HG02678 (cell line): ENCODE results near the gene NKD1.

ENCODE experiments used
- ATAC-seq: cut with Tn5 transposase; IDR thresholded peaks from one replicate; pipeline ENCODE4 v1.9.1; 2021; ENCODE audit warnings: mild to moderate bottlenecking, moderate library complexity; ENCODE audit not compliant: unreplicated experiment

NKD1 gene

DNA sequence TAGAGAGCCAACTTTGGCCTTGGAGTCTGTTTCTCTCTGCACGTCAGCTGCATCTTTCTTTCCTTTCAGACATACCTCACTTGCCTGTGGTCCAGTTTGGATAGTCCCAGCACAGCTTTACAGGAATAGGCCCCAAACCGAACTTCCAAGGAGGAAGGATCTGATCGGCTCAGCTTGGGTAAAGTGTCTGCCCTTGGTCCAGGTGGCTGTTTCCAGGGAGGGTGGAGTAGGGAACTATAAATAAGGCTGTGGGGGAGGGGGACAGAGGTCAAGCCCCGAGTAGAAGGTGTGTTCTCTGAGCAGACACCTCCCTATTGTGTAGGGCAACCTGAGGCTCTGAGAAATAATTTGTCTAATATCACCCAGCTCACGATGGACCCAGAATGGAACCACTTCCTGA, 29.2 kb upstream of the NKD1 start:
- ATAC-seq, result no peak

DNA sequence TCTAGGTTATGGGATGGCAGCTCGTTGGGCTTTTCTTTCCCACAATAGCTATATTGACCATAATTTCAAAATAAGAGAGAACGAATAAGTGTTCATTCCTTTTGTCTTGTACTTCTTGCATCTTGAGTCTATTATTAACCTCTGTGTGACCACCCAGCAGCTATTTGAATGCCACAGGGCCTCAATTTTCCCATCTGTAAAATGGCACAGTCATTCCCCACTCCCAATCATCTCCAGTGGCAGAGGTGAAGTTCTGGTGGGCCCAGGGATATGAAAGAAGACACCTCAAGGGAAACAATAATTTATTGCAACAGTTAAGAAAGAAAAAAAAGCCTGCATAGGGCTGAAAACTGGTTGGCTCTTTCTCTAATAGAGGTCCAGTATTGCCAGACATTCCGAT, 28.6 kb upstream of the NKD1 start:
- no peak for ATAC-seq

DNA sequence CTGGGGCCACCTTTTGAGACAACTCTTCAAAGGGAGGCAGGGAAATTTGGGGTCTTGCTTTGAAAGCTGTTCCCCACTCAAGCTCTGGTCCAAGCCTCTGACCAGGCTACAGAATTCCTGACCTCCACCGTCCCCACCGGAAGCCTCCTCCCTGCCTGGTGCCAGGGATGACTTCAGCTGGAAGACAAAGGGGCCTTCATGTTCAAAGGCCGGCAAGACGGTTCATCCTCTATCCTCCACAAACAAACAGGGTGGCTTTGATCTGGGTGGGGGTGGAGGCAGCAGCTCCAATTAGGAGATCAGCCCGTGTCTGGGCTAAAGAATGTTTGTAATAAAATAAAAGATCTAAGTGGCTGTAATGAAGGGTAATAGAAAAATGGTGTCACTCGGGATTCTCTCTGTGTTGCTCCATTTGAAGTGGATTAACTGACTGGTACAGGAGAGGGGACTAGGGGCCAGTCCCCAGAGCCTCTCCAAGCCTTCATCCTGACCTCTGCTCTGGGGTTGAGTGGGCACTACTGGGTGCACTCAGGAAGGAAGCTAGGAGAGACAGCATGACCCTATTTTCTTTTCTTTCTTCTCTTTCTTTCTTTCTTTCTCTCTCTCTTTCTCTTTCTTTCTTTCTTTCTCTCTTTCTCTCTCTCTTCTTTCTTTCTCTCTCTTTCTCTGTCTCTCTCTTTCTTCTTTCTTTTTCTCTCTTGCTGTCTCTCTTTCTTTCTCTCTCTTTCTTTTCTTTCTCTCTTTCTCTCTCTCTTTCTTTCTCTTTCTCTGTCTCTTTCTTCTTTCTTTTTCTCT, 27.5 kb upstream of the NKD1 start:
- no peak for ATAC-seq

DNA sequence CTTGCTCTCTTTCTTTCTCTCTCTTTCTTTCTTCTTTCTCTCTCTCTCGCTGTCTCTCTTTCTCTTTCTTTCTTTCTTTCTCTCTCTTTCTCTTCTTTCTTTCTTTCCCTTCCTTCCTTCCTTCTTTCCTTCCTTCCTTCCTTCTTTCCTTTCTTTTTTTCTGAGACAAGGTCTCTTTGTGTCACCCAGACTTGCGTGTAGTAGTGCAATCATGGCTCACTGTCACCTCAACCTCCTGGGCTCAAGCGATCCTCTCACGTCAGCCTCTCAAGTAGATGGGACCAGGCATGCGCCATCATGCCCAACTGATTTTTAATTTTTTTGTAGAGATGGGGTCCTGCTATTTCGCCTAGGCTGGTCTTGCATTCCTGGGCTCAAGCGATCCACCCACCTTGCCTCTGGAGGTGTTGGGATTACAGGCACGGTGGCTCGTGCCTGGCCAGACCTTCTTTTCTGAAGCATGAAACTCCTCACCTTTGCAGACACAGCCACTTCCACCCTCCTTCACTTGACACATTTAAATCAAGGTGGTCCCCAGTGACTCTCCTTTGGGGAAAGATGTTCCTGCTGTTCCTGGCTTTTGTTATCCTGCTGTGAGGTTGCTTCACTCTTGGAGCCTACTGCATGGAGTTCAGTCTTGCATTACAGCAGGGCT, 26.8 kb upstream of the NKD1 start:
- ATAC-seq, result no peak

DNA sequence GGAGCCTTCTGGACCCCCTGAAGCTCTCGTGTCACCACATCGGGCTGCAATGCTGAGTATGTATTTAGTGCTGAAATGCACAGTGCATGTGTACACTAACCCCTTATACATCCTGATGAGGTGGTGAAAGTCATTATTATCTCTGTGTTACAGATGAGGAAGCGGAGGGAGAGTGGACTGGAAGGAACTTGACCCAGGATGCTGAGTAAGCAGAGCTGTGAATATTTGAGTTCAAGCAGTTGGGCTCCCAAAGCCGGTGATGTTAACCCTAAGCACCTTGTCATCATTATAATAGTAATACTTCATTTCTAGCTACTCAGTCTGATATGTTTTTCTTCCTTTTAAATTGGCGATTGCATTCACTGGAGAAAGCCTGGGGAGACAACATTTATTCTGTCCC, 25.9 kb upstream of the NKD1 start:
- no peak for ATAC-seq

DNA sequence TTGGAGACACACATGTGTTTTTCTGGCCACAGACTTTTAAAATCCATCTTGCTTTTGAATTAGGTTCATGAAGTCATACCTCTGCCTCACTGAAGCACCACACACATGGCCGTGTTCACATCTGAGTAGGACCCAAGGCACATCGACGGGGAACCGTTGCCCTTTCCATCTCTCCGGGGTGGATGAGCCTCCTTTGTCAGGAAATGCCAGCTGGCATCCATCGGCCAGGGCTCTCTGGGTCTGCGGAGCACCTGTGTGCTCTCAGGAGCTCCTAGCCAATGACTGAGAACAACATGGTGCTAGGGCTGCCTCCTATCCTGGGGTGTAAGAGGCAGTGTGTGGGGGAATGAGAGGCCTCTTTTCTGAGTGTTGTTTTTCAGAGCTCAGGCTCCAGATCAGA, 24.5 kb upstream of the NKD1 start:
- ATAC-seq, result no peak

DNA sequence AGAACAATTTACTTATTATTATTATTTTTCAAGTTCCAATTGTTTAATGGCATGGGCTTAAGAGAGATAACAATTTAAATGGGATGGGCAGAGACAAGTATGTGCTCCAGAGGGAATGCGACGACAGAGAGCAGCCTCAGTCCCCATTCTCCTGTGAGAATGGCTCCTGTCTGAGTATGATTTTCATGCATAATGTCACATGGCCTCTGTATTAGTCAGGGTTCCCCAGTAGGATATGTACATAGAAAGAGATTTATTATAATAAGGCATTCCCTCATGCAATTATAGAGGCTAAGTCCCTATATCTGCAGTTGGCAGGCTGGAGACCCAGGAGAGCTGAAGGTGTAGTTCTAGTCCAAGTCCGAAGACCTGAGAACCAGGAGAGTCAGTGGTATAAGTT, 22.9 kb upstream of the NKD1 start:
- ATAC-seq, result no peak

DNA sequence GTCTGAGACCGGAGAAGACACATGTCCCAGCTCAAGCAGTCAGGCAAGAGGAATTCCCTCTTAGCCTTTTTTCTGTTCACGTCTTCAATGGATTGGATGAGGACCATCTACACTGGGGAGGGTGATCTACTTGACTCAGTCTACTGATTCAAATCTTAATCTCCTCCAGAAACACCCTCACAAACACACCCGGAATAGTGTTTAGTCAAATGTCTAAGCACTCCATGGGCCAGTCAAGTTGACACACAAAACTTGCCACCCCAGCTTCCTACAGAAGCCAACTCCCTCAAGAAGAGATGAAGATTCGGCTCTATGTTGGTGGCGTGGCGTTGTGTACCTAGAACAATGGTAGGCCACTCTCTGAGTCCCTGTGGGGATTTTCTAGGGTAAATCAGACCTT, 22.5 kb upstream of the NKD1 start:
- no peak for ATAC-seq

DNA sequence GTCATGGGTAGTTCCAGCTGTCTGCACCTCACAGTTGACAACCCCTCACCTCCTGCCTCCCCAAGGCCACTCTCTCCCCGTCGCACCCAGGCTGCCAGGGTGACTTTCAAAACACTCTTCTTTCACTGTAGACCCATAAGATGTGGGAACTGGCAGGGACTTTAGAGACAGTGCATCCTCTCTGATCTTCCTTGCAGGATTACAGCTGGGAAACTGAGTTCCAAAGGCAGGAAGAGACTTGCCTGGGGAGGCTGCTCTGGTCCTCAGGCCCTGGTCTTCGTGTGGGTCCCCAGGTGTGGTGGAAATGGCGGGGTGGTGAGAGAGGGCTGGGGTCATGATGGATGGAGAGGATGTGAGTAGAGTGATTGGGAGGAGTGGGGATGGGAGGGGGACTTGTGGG, 21.9 kb upstream of the NKD1 start:
- ATAC-seq, result no peak

DNA sequence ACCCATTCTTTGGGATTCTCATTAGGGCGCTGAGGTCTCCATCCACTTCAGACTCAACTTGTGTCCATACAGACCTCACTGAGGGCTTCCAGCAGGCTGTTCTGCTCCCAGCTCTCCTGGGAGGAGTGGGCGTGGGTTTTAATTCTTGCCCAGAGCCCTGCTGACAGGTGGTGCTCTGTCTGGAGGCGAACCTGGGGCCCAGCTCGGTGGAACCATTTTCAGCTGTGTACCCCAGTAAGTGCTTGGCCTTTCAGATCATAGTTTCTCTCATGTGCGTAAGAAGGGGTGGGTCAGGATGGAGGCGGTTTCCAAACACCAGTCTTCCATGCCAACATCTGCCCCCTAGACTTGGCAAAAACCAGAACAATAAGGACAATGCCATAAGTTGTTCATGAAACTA, 21.4 kb upstream of the NKD1 start:
- ATAC-seq, result no peak

DNA sequence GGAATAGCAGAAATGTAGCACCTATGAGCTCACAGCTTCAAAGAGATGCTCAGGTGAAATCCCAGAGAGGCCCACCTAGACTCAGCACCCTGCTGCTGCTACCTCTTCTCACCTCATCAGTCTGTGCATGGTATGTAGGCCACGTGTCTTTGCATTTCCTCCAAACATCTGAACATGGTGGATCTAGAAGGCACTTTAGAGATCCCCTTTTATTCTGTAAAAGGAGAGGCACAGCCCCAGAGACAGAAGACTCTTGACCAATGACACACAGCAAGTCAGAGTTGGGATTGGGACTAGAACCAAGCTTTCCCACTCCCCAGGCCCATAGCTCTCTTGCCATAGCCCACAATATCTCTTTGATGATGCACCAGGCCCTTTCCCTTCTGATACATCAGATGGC, 19.4 kb upstream of the NKD1 start:
- ATAC-seq, result no peak

DNA sequence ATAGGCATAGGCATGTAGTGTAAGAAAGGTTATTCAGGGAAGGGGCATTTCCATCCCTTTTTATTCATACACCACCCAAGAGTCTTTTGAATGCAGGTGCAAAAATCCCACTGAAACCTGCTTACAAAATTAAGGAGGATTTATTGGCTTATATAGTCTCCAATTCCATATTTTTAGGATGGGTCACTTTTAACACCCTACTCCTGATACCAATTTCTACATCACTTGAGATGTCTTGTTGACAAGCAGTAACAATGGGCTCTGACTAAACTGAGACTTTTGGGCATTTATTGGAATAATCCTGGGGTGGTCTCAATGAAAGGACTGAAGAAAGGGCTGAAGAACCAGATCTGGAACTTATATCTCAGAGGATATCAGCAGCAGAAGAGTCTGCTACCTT, 18.9 kb upstream of the NKD1 start:
- ATAC-seq, result no peak

DNA sequence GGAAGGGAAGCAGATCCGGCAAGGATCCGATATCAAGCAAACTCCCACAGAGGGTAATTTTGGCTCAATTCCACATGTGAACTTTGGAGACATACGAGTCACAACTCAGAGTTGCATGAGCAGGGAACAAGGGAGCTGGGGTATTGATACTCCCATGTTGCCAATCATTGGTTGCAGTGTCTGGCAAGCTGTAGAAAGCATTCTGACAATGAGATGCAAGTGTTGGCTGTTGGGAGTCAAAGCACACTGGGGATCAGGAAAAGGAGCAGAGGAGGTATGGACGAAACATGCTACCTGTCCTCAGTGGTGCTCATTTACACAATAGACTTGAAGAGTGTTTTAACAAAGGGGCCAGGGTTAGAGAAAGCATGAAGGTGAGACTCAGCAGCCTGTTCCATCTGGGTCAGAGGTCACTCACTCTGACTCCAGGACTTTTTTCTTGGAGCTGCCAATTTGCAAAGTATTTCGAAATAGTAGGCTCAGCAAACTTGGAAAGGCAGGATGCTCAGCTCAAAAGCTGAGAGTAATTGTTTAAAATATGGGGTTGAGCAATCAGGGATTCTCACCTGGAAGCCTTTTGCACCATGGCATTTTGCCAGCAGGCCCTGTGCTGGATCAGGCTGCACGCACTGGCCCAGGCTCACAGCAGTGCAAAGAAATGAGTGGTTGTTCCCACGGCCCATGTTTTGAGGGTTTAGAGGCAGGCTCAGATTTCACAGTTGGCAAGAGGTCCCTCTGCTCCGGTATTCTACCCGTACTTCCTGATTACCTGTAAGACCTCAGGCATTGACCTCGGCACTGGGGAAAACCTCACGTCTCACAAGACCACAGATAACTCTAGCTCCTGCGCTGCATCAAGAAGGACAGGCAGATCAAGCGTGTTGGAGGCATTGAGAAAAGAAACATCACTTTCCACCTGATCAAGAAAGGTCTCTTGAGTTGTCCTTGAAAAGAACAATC, 17.6 kb upstream of the NKD1 start:
- no peak for ATAC-seq

DNA sequence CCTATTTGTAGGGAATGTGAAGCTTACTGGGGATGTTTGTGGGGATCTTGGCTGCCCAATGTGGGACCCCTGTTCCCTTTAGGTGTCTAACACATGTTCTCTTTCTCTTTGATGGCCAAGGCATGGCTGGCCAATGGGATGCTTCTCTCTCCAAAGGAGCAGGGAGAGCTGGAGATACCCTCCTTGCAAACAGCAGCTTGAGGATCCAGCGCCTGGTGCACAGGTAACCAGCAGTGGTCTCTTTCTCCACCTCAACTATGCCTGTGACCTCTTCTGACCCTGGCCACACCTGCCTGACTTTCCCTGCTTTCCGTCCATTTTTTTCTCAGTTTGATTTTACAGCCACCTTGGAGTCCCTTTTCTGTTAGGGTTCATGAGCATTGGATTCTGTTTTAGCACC, 16.8 kb upstream of the NKD1 start:
- no peak for ATAC-seq

DNA sequence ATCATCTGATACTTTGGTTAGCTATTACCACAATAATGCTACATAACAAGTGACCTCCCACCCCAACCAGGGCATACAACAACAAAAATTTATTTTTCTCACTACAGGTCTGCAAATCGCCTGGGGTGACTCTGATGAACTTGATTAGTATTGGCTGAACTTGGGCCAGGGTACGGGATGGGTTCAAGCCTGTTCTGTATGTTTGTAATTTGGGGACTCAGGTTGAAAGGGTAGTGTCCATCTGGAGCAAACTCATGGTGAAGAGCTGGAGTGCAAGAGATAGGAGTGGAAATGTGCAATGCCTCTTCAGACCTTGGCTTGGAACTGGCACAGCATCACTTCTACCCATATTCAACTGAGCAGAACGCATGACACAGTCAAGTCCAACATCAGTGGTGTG, 16.3 kb upstream of the NKD1 start:
- ATAC-seq, result no peak

DNA sequence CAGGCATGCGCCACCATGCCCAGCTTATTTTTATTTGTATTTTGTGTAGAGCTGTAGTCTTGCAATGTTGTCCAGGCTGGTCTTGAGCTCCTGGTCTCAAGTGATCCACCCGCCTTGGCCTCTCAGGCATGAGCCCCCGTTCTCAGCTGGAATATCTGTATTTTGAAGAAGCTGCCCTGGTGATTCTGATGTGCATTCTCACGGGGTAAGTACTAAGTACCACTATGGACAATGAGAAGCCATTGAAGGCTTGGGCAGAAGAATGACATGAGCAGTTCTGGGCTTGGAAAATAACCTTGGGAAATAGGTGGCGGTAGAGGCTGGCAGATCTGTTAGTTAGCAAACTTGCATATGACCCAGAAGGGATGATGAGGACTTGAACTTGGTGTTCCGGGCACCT, 15.6 kb upstream of the NKD1 start:
- ATAC-seq, result no peak

DNA sequence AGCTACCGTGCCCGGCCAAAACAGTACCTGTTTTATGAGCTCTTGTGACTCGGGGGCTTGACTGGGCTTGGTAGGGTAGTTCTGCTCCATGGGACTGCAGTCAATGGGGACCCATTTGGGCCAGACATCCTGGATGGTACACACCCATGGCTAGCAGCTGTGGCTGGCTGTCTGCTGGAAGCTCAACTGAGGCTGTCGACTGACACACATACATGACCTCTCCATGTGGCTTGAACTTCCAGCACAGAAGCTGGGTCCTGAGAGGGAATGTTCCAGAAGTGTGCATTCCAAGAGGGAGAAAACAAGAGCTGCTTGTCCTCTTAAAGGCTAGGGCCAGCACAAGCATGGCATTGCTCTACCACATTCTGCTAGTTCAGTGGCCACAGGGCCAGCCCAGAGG, 14.9 kb upstream of the NKD1 start:
- ATAC-seq, result no peak

DNA sequence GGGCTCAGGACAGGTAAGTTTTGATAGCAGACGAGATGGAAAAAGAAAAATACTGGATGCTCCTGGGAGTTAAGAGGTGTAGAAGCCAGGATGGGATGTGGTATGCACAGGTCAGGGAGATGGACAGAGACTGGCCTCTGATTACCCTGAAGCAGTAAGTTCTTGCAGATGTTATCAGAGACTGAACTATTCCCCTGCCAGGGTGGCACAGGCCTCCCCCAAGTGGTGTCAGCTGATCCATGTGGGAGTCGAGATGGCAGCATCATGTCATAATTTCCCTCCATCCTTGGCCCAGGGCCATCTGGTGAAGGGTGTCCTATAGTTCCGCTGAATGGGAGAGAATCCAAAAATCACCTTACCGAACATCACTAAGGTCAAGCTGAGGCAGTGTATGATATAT, 14.1 kb upstream of the NKD1 start:
- ATAC-seq, result no peak

DNA sequence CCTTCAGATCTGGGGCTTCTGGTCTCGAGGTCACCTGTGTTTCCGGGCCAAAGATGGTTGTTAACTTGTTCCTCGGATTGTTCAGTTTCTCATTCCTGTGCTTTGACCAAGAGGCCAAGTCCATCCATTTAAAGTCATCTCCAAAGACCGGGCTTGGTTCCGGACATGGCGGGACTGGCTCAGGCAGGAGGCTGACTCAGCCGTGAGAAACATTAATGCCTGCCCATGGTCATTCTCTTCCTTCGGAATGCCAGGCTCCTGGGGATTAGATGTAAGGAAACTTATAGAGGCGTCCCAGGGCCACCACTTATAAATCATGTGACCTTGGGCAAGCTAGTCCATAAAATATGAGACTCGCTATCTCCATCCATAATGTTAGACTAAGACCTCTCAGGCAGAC, 13.6 kb upstream of the NKD1 start:
- ATAC-seq, result no peak

DNA sequence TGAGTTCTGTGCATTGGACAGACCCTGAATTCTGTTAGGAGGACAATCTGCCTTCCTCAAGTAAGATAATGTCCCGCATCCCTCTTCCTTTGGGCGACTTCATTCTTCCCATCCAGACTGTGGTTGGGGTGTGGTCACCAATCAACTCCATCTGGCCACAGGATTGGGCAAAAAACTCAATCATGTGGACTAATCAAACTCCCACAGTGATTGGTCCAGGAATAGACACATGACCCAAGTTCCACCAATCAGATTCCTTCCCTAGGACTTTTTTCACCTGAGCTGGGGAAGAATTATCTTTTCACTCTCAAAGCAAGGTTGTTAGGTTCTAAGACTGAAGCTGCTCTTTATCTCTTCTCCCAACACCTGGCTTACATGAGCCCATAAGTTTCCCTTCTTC, 13.2 kb upstream of the NKD1 start:
- no peak for ATAC-seq

DNA sequence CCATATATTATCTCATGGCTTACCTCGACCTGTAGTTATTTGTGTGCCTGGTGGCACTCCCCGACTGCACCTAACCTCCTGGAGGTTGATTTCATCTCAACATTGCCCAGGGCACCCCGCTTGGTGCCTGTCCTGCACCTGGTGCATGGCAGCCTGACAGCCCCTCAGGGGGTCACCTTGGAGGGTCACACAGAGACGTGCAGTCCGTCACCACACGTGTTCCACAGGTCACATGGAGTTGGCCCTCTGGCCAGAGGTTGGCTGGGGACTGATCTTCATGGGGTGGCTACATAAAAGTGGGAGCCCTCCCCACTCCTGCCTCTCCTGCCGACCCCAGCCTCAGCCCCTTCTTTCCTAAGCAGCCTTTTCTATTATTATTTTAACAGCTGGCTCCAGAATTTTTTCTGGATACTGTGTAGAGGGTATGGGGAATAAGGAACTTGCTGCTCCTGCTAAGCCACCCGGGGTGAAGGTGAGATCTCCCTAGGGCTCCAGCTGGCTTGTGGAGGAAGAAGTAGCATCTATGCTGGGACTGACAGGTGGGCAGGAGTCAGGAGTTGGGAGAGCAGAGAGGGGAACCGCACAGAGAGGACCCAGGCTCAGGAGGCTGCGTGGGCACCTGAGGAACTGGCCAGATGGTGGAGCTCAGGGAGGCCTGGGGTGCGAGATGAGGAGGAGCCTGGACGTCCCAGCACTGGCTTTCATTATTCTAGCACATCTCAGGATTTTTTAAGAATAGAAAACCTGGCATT, 12.5 kb upstream of the NKD1 start:
- ATAC-seq, result no peak
